Activated CD4-positive, alpha-beta T cell treated with anti-CD3 and anti-CD28 coated beads, Interleukin-10, Interleukin-2, amounts not matched to agents 100 ng/mL and 50 ng/mL, durations not matched to agents 16 hours and 8 hours (primary cell): ENCODE results near the gene NCK2.
A peak's percentile ranks its signal among the peaks of the same experiment; 100 is the strongest.

ENCODE experiments used
- DNase-seq: peaks from one replicate; pipeline ENCODE4 v3.0.0-alpha.2; 2020

NCK2 gene

GRCh38 chr2:105820151-105820550 lies 75.4 kb downstream of the NCK2 start:
- DNase-seq: no peak

DNA sequence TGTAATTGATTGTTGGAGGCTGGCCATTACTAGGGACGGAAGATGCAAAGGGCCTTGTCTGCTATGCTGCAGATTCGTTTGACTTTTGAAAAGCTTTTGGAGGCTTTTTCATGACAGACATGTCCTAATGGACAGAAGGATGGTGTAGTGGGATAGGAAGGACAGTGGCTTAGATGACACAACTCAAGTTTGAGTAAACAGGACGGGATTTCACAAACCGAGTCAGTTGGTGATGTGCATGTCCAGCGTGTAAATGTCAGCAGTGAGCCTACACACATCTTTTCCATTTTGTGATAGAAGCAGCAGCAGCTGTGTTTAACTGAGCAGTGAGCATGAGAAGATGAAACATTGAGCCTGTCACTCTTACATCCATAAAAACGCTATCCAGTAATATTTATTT lies 76.0 kb downstream of the NCK2 start:
- no peak for DNase-seq

- no peak for DNase-seq
These were observed 76.9 kb downstream of the NCK2 start for GRCh38 chr2:105821428-105822125.

GRCh38 chr2:105822186-105822585 lies 77.5 kb downstream of the NCK2 start:
- peak; percentile 39 for DNase-seq

DNA sequence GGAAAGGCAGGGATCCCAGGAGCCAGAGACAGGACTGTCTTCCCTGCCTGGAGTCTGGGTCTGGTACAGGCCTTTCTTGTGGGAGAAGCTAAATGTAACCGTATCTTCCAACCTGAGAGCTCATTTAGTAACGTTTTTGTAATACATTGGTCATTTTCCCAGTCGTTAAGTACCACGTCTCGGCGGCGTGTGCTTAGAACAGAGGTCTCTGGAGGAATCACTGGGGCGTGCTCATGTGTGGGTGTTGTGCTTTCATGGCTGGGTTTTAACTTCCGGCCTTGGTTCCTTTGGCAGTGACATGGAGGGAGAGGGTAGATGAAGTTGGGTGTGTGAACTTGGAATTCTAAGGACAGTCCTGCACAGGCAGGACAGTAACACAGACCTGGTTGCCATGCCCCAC lies 79.7 kb downstream of the NCK2 start:
- DNase-seq: no peak

- DNase-seq: peak; percentile 62
These were observed 82.8 kb downstream of the NCK2 start for GRCh38 chr2:105827351-105828096.

DNA sequence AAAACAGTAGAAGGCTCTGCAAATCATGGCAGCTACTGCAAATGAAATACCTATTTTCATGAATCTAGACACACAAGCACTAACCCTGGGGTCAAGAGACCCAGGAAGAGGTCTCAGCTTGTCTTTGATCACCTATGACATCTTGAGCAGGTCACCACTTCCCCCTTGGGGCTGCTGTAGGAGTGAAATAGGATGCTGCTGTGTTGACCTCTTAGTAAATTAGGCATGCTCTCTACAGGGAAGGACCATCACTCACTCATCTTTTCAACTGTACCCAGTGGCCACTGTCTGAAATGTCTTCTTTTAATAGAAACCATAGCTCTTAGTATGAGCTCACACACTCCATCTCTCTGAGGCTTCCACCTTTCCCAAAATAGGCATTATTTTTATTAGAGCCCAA lies 83.8 kb downstream of the NCK2 start:
- DNase-seq: no peak

GRCh38 chr2:105834931-105835330 lies 90.2 kb downstream of the NCK2 start:
- no peak for DNase-seq

GRCh38 chr2:105836341-105836740 lies 91.6 kb downstream of the NCK2 start:
- DNase-seq: no peak

- DNase-seq: peak; percentile 63
These were observed 92.4 kb downstream of the NCK2 start for GRCh38 chr2:105836840-105837692.

GRCh38 chr2:105839793-105840192 lies 95.1 kb downstream of the NCK2 start:
- no peak for DNase-seq

DNA sequence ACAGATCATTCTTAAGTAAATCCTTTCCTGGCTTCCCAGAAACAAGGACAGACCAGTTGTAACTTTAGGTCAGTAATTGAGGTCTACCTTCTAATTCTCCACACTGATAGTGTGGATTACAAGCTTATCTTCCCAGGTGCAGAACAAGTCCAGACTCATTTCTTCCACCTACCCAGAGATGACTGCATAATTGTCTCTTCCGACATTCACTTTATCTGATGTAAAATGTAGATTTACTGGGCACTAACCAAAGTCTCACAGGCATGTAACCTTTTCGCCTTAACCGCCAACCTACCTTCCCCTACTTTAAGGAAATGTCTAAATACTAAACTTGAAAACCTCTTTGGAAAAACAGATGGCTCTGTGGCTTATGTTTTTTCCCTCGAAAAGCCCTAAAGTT lies 96.2 kb downstream of the NCK2 start:
- DNase-seq: peak; percentile 48

GRCh38 chr2:105841551-105841950 lies 96.8 kb downstream of the NCK2 start:
- DNase-seq: no peak

- no peak for DNase-seq
These were observed 97.8 kb downstream of the NCK2 start for GRCh38 chr2:105842555-105842954.

DNA sequence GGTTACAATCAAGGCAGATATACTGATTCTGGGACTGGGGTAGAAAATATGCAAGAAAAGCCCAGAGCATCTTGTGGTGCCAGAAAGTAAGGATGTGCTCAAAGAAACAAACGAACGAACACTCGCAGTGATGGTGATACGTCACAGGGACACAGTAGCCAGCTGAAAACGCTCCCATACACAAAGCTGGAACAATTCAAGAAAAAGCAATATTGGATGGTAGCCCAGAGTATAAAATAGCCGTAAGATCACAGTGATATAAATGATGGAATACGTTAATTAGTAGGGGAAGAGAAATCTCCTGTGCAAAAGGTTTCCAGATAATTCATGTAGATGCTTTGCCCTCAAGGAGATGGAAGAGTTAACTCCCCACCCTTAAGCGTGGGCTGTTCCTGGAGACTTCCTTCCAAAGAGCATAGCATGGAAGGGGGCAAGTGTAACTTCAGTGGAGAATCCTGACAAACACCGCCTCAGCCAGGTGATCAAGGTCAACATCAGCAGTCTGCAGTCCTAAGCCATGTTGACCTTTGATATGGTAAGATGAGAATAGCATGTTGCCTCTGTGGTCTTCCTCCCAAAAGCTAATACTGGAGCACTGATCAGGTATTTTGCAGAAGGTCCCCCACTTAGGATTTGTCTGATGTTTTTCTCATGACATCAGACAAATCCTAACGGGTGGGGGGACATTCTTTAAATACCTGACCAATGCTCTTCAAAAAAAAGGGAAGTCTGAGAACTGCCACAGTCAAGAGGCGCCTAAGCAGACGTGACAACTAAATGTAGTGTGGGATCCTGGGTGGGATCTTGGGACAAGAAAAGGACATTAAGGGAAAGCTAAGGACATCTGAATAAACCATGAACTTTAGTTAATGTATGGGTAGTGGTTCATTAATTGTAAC lies 99.0 kb downstream of the NCK2 start:
- no peak for DNase-seq

DNA sequence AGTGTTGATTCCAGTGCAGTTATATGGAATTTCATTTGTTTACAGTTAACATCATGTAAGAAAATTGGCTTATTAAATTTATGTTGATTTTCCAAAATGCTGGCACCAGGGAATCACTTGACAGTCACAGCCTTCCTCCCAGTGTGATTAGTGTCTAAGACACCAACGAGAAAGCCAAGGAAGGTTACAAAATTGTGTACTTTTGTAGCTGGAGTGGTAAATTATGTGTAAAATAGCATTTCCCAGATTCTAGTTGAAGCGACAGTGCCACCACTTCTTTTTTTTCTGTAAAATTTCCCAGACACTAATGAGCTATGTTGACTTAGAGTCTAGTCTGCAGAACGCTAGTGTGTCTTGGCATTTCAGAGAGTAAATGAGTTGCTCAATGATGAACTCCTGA lies 101.3 kb downstream of the NCK2 start:
- no peak for DNase-seq

DNA sequence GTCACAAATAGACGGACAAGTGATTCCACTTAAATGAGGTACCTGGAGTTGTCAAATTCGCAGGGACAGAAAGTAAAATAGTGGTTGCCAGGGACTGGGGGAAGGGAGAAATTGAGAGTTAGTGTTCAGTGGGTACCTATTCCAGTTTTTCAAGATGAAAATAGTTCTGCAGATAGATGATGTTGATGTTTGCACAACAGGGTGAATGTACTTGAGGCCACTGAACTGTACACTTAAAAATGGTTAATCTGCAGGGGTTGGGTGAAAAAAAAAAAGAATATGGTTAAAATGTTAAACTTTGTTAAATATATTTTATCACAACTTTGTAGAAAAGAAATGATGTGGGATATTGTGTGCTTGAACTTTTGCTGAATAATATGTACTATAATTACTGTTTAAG lies 102.3 kb downstream of the NCK2 start:
- no peak for DNase-seq

DNA sequence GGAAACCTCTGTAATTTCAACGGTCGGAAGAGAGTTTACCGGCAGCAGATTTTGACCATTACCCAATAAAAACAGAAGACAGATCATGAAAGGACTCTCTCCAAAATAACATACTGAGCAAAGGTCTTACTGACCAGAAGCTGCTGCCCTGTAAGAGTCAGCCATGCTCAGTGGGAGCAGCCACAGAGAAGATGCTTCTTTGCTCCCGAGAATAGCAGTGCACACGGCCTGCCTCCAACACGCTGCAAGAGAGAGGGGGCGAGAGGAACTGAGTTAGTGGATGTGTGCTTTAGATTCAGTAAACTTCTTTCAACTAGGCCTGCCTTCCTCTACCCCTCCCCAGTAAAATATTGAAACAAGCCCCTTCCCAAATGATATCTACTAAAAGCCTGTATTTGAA lies 103.7 kb downstream of the NCK2 start:
- no peak for DNase-seq

DNA sequence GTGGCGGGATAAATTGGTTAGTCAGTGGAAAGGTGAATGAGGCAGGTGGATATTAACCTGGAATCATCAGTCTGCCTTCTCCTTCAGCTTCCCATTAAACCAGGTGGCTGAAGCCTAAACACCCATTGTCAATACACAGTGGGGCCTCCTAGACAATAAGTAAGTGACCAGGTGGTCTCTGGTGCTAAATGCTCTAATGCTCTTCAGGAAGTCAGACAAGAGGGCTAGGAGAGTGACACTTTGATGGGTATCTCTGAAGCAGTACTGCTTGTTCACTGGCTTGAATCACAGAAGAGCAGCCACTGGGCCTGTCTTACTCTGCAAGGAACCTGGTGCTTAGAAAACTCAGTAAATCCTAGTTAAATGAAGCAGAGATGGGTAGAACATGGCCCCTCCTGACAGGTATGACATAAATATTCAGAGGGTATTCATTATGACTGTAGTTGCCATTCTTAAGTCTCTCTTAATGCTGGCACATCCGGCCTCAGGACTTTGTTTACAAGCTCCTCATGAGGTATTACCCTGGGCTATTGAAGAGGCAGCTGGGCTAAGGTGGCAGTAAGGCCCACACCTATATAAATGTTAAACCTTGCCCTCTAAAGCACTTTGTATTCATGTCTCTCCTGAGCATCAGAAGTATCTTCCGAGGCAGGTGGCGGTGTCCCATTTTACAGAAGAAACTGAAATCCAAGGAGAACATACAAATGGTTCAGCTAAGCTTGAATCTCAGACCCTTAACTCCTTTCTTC lies 104.9 kb downstream of the NCK2 start:
- DNase-seq: no peak

GRCh38 chr2:105852066-105852465 lies 107.4 kb downstream of the NCK2 start:
- DNase-seq: no peak

DNA sequence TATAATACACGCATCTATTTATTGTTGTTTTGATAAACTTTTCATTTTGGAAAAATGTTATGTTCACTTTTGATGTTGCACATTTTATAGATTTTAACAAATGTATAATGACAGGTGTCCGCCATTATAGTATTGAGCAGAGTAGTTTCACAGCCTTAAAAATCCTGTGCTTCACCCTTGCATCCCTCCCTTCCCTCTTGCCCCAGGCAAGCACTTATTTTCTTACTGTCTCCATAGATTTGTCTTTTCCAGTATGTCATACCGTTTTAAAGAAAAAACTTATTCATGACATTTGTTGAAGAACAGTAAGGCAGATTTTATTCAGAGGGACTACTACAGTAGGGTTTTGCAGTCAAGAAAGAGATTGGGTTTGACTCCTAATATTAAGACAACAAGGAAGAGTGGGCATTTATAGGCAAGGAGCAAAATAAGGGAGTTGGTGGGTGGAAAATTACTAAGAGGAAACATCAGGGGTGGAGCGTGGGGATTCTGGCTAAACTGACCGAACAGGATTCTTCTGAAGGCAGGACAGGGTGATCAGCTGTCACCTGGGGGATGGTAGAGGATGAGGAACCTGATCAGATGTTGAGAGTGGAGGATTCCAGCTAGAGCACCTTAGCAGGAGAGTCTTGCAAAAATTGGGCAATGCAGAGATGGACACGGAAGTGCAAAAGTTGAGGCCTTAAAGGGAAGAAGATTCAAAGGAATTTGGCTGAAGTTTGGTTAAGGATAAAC lies 108.8 kb downstream of the NCK2 start:
- no peak for DNase-seq
